ENCODE data around the gene TNPO2.
"Not testable (repeated sequence)": the region's sequence is repeated elsewhere in the genome, so short reads cannot be mapped to it uniquely, and the experiment has no call there.

Gene TNPO2

GRCh38 chr19:12706332-12706718 lies 17.4 kb downstream of the TNPO2 start:
- DNase-seq: no peak

GRCh38 chr19:12705654-12706331 lies 17.9 kb downstream of the TNPO2 start:
- DNase-seq: no peak

- no peak for DNase-seq
These were observed 18.6 kb downstream of the TNPO2 start for GRCh38 chr19:12705169-12705568.

GRCh38 chr19:12703046-12703445 lies 20.7 kb downstream of the TNPO2 start:
- DNase-seq: peak in 2 of 51 donors; percentile 1 to 5

GRCh38 chr19:12701596-12702282 lies 22.0 kb downstream of the TNPO2 start:
- DNase-seq: no peak

- DNase-seq: no peak
These were observed 25.6 kb downstream of the TNPO2 start for GRCh38 chr19:12698138-12698537.

GRCh38 chr19:12697425-12697824 lies 26.3 kb downstream of the TNPO2 start:
- not testable (repeated sequence) for DNase-seq

- DNase-seq: peak; percentile 41 to 99 (median 92)
These were observed 27.1 kb downstream of the TNPO2 start, which contains the start of gene FBXW9 for GRCh38 chr19:12696366-12697335. FBXW9 (minus strand) TSS chr19:12696631; CDS start chr19:12696581, 50 bp downstream.

GRCh38 chr19:12695997-12696365 lies 27.8 kb downstream of the TNPO2 start:
- DNase-seq: no peak

- no peak for DNase-seq
These were observed 28.2 kb downstream of the TNPO2 start for GRCh38 chr19:12695514-12695913.

- DNase-seq: no peak
These were observed 28.6 kb downstream of the TNPO2 start for GRCh38 chr19:12695096-12695495.

- no peak for DNase-seq
These were observed 29.1 kb downstream of the TNPO2 start for GRCh38 chr19:12694641-12695040.

GRCh38 chr19:12692960-12693359 lies 30.8 kb downstream of the TNPO2 start:
- no peak for DNase-seq

- no peak for DNase-seq
These were observed 34.0 kb downstream of the TNPO2 start for GRCh38 chr19:12689581-12690216.

- DNase-seq: no peak
These were observed 34.7 kb downstream of the TNPO2 start for GRCh38 chr19:12689012-12689411.

GRCh38 chr19:12687496-12688196 lies 36.1 kb downstream of the TNPO2 start, which contains the start of gene GNG14:
GNG14 (plus strand) TSS chr19:12687998; CDS start chr19:12688049, 51 bp downstream.
- no peak for DNase-seq

- DNase-seq: no peak
These were observed 37.9 kb downstream of the TNPO2 start for GRCh38 chr19:12685831-12686230.

GRCh38 chr19:12681074-12681987 lies 42.4 kb downstream of the TNPO2 start, which contains the start of gene DHPS:
DHPS (minus strand) TSS chr19:12681880; CDS start chr19:12681766, 114 bp downstream.
- peak; percentile 23 to 94 (median 78) for DNase-seq

GRCh38 chr19:12680034-12680433 lies 43.7 kb downstream of the TNPO2 start:
- no peak for DNase-seq

All from hypothalamus (tissue), 51 donors.